ENCODE measurements around the gene SNTB2. TPM values are rescaled to one million over a fixed set of nuclear protein-coding genes. Genes with fewer than 3 reads are reported as not detected.

Gene SNTB2
- total and polyA plus RNA-seq, 8 donors, result 4.0 to 74.4 (median 22.1) TPM

DNA sequence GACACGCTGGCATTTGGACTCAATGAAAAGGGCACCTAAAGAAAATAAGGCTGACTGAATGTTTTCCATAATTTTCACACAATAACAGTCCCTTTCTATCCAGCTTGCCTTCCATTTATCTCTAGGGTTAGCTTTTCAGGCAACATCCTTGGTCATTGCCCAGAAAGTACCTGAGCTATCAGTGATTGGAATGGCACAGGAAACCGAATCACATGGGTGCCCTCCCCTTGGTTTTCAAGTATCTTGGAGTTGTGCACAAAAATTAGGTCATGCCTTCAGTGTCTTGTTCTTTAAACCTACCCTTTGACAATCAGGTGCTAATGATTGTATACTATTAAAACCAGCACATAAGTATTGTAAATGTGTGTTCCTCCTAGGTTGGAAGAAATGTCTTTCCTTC lies 120.9 kb downstream of the SNTB2 start:
- TF ChIP-seq POLR2A (IDR thresholded peaks at IDR 0.05) (no peak), EP300 (IDR thresholded peaks at IDR 0.05) (no peak), POLR2AphosphoS5 (IDR thresholded peaks at IDR 0.05) (no peak)
- TF ChIP-seq, protein P1, sequence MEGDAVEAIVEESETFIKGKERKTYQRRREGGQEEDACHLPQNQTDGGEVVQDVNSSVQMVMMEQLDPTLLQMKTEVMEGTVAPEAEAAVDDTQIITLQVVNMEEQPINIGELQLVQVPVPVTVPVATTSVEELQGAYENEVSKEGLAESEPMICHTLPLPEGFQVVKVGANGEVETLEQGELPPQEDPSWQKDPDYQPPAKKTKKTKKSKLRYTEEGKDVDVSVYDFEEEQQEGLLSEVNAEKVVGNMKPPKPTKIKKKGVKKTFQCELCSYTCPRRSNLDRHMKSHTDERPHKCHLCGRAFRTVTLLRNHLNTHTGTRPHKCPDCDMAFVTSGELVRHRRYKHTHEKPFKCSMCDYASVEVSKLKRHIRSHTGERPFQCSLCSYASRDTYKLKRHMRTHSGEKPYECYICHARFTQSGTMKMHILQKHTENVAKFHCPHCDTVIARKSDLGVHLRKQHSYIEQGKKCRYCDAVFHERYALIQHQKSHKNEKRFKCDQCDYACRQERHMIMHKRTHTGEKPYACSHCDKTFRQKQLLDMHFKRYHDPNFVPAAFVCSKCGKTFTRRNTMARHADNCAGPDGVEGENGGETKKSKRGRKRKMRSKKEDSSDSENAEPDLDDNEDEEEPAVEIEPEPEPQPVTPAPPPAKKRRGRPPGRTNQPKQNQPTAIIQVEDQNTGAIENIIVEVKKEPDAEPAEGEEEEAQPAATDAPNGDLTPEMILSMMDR (IDR thresholded peaks at IDR 0.05), result no peak
- Histone ChIP-seq H3K4me1 (peaks cover 9 to 18% (median 14%) of the 10 kb centered on the region in 4 donors), H3K4me3 (no peak overlapping the region), H3K9me3 (no peaks in the 10 kb centered on the region), H3K36me3 (peaks cover 6 to 20% (median 14%) of the 10 kb centered on the region in 4 donors), H3K27me3 (no peaks in the 10 kb centered on the region), H3K27ac (no peak overlapping the region)
- no peak for DNase-seq
- intact Hi-C loops (cut with DNase I; ENCODE audit: low total_unique reads), result no loop called here
- WGBS, 5 donors, result 85 to 92% (median 88%) methylated on average over 2 of the region's 2 CpGs

DNA sequence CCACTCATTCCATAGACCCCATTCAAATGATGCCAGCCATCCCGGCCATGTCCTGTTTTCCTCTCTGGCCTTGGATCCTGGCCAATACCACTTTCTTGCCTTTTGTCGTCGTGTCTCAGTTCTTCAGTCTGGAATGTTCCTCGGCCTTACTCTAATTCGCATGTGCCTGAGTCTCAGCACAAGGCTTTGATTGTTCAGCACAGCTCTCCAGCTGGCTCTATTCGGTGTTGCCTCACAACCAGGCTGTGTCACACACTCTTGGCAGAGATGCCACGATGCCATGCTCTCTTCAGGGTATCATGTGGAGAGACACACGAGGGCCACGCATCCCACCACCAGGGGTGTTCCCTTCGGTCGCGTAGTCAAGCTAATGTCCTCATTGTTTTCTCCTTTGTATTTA lies 122.4 kb downstream of the SNTB2 start:
- WGBS, 5 donors, result 80 to 90% (median 84%) methylated on average over 12 of the region's 12 CpGs
- Histone ChIP-seq H3K4me1 (peaks cover 13 to 32% (median 26%) of the 10 kb centered on the region in 4 donors), H3K9me3 (no peaks in the 10 kb centered on the region), H3K4me3 (no peak overlapping the region), H3K27me3 (no peaks in the 10 kb centered on the region), H3K36me3 (peaks cover under 1 to 15% (median 13%) of the 10 kb centered on the region in 4 donors), H3K27ac (peak overlapping the region in 1 of 5 donors; percentile 13)
- intact Hi-C loops (cut with DNase I; ENCODE audit: low total_unique reads), result no loop called here
- DNase-seq, result peak in 1 of 2 donors; percentile 55
- no peak for TF ChIP-seq POLR2A (IDR thresholded peaks at IDR 0.05)

DNA sequence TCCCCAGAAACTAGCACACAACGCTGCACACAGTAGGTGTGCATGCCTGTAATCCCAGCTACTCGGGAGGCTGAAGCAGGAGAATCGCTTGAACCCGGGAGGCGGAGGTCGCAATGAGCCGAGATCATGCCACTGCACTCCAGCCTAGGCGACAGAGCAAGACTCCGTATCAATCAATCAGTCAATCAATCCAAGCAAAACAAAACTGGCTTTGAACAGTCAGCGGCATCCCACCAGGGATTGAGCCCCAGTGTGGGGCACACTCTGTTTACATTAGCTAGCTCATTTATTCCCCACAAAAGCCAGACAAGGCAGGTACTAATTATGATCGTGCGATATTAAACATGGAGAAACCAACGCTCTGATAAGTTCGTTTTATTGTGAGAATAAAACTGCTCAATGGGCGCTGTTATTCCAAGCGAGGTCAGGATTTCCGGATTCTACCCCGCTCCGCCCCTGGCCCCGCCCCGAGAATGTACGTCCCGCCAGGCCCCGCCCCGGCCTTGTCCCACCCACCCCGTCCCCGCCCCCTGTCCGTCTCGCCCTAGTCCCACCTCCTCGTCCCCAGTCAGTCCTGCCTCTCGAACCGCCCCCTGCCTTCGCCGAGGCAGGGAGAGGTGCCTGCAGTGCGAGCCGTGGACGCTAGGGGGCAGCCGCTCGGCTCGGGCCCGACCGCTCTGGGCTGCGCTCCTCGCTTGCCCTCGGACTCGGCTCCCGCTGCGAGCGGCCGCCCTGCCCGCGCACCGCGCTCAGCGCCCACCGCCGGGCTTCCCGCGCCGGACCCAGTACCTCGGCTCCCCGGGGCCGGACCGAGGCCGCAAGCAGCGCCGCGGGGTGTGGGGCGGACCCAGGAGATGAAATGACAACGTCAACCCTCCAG lies 123.9 kb downstream of the SNTB2 start, which contains the start of gene VPS4A:
Gene VPS4A, plus strand, starts transcription at position 698 of the 880 bp plus-strand sequence. Its CDS starts 162 bp downstream, at position 860.
- Histone ChIP-seq H3K9me3 (no peaks in the 10 kb centered on the region), H3K4me1 (peaks cover 28 to 48% (median 41%) of the 10 kb centered on the region in 4 donors), H3K27ac (peak within 1 kb of the TSS; percentile 88 to 98 (median 93)), H3K36me3 (peaks cover 8 to 24% (median 22%) of the 10 kb centered on the region in 4 donors), H3K4me3 (peak within 1 kb of the TSS; percentile 92 to 97 (median 94)), H3K27me3 (no peaks in the 10 kb centered on the region)
- TF ChIP-seq POLR2AphosphoS5 (IDR thresholded peaks at IDR 0.05) (peak; percentile 67 to 96 (median 82)), EP300 (IDR thresholded peaks at IDR 0.05) (no peak), POLR2A (IDR thresholded peaks at IDR 0.05) (no peak)
- TF ChIP-seq, protein P1 (IDR thresholded peaks at IDR 0.05), result peak in 5 of 7 experiments; percentile 64 to 99 (median 95)
- peak; percentile 97 to 99 for DNase-seq
- intact Hi-C loops (cut with DNase I; ENCODE audit: low total_unique reads), result no loop called here
- 8 to 19% (median 9%) methylated on average over 34 to 70 of the region's 70 CpGs for WGBS, 5 donors

DNA sequence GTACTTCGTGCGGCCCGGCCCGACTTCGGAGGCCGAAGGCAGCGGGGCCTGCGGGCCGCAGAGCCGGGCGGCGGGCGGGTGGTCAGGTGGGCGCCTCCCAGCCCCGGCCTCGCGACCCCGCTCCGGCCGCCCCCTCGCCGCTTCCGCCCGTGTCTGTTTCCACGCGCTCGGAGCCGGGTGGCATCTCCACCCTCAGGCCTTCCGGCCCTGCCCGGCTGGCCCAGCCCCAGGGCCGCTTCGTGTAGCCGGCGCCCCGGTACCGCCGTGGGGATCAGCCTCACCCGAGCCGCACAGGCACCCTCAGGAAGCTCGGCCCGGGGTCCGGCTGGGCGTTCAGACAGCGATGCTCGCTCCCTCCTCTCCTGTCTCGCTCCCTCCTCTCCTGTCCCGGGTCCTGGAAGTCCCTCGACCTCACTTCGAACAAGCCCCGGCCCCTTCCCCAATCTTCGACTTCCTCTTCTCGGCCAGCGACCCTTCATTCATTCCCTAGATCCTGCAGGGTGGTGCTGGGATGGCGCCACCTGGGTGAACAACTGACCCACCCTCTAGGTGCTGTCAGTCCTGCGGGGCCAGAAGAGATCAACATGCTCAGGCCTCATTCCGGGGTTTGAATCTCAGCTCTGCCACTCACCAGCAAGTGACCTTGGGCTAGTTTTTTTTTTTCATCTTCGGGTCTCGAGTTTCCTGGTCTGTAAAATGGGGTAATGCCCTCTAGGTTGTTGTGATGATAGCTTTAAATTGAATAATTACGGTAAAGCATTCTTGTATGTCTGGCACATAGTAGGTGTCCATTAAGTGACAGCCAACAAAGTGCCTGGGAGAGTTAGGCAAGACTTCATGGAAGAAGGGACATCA lies 124.8 kb downstream of the SNTB2 start:
- peak overlapping the region; percentile 88 to 98 (median 93) for H3K27ac ChIP-seq
- H3K9me3 ChIP-seq, result no peaks in the 10 kb centered on the region
- 1 to 6% (median 2%) methylated on average over 10 to 59 of the region's 59 CpGs for WGBS, 5 donors
- TF ChIP-seq, protein P1 (IDR thresholded peaks at IDR 0.05), result no peak
- TF ChIP-seq EP300 (IDR thresholded peaks at IDR 0.05) (no peak), POLR2A (IDR thresholded peaks at IDR 0.05) (no peak), POLR2AphosphoS5 (IDR thresholded peaks at IDR 0.05) (no peak)
- intact Hi-C loops (cut with DNase I; ENCODE audit: low total_unique reads), result no loop called here
- H3K27me3 ChIP-seq, result no peaks in the 10 kb centered on the region
- peak; percentile 40 to 62 for DNase-seq
- H3K4me3 ChIP-seq, result peak overlapping the region; percentile 92 to 97 (median 94)
- H3K36me3 ChIP-seq, result peaks cover 17 to 32% (median 30%) of the 10 kb centered on the region in 4 donors
- H3K4me1 ChIP-seq, result peaks cover 30 to 55% (median 45%) of the 10 kb centered on the region in 4 donors
